ENCODE measurements around the gene AP1M1. TPM values are rescaled to one million over a fixed set of nuclear protein-coding genes. Genes with fewer than 3 reads are reported as not detected.

The AP1M1 gene
- total RNA-seq, 2 donors from 2014 or later = 112 TPM

GRCh38 chr19:16257509-16258002 lies 59.8 kb downstream of the AP1M1 start:
- DNase-seq (no peak), ATAC-seq (replicated peaks in 1 of 2) (no peak)
- Mint-ChIP-seq H3K9me3 (no peaks in the 10 kb centered on the region), H3K4me1 (ENCODE audit: low read depth) (peaks cover 26% of the 10 kb centered on the region), H3K27me3 (ENCODE audit: low read depth) (peaks cover 8% of the 10 kb centered on the region), H3K36me3 (ENCODE audit: insufficient read depth in 2 of 2) (no peaks in the 10 kb centered on the region), H3K4me3 (no peak overlapping the region), H3K27ac (no peak overlapping the region)

GRCh38 chr19:16258440-16258903 lies 60.8 kb downstream of the AP1M1 start:
- H3K9me3 Mint-ChIP-seq = no peaks in the 10 kb centered on the region
- no peak overlapping the region for H3K4me3 Mint-ChIP-seq
- H3K27me3 Mint-ChIP-seq (ENCODE audit: low read depth) = peaks cover 11% of the 10 kb centered on the region
- peaks cover 29% of the 10 kb centered on the region for H3K4me1 Mint-ChIP-seq (ENCODE audit: low read depth)
- DNase-seq (no peak), ATAC-seq (replicated peaks in 1 of 2) (no peak)
- no peak overlapping the region for H3K27ac Mint-ChIP-seq
- no peaks in the 10 kb centered on the region for H3K36me3 Mint-ChIP-seq (ENCODE audit: insufficient read depth in 2 of 2)

GRCh38 chr19:16259385-16260159 lies 61.9 kb downstream of the AP1M1 start:
- Mint-ChIP-seq H3K36me3 (ENCODE audit: insufficient read depth in 2 of 2) (no peaks in the 10 kb centered on the region), H3K4me3 (no peak overlapping the region), H3K27me3 (ENCODE audit: low read depth) (peaks cover 11% of the 10 kb centered on the region), H3K4me1 (ENCODE audit: low read depth) (peaks cover 29% of the 10 kb centered on the region), H3K9me3 (no peaks in the 10 kb centered on the region), H3K27ac (no peak overlapping the region)
- ATAC-seq (replicated peaks in 1 of 2) = no peak
- no peak for DNase-seq

- no peak overlapping the region for H3K4me3 Mint-ChIP-seq
- ATAC-seq (replicated peaks in 1 of 2) (no peak), DNase-seq (no peak)
- no peaks in the 10 kb centered on the region for H3K36me3 Mint-ChIP-seq (ENCODE audit: insufficient read depth in 2 of 2)
- peaks cover 17% of the 10 kb centered on the region for H3K27me3 Mint-ChIP-seq (ENCODE audit: low read depth)
- no peaks in the 10 kb centered on the region for H3K9me3 Mint-ChIP-seq
- H3K27ac Mint-ChIP-seq = no peak overlapping the region
- H3K4me1 Mint-ChIP-seq (ENCODE audit: low read depth) = peaks cover 36% of the 10 kb centered on the region
Measured at GRCh38 chr19:16260160-16260811, 62.6 kb downstream of the AP1M1 start.

- H3K36me3 Mint-ChIP-seq (ENCODE audit: insufficient read depth in 2 of 2) = no peaks in the 10 kb centered on the region
- no peak overlapping the region for H3K27ac Mint-ChIP-seq
- peaks cover 22% of the 10 kb centered on the region for H3K27me3 Mint-ChIP-seq (ENCODE audit: low read depth)
- DNase-seq (no peak), ATAC-seq (replicated peaks in 1 of 2) (no peak)
- H3K4me1 Mint-ChIP-seq (ENCODE audit: low read depth) = peaks cover 37% of the 10 kb centered on the region
- H3K4me3 Mint-ChIP-seq = no peak overlapping the region
- H3K9me3 Mint-ChIP-seq = no peaks in the 10 kb centered on the region
Measured at GRCh38 chr19:16260812-16261161, 63.1 kb downstream of the AP1M1 start.

- H3K27ac Mint-ChIP-seq = no peak overlapping the region
- peak overlapping the region; percentile 13 to 22 for H3K4me3 Mint-ChIP-seq
- ATAC-seq (replicated peaks in 1 of 2) (no peak), DNase-seq (no peak)
- H3K36me3 Mint-ChIP-seq (ENCODE audit: insufficient read depth in 2 of 2) = peaks cover 0 to 1% of the 10 kb centered on the region in 2 donors
- H3K27me3 Mint-ChIP-seq (ENCODE audit: low read depth) = peaks cover 29% of the 10 kb centered on the region
- no peaks in the 10 kb centered on the region for H3K9me3 Mint-ChIP-seq
- peaks cover 47% of the 10 kb centered on the region for H3K4me1 Mint-ChIP-seq (ENCODE audit: low read depth)
Measured at GRCh38 chr19:16261584-16262368, 64.1 kb downstream of the AP1M1 start.

GRCh38 chr19:16262618-16263017 lies 64.9 kb downstream of the AP1M1 start:
- peaks cover 0 to 1% of the 10 kb centered on the region in 2 donors for H3K36me3 Mint-ChIP-seq (ENCODE audit: insufficient read depth in 2 of 2)
- peaks cover 54% of the 10 kb centered on the region for H3K4me1 Mint-ChIP-seq (ENCODE audit: low read depth)
- no peak for ATAC-seq (replicated peaks in 1 of 2)
- peaks cover 37% of the 10 kb centered on the region for H3K27me3 Mint-ChIP-seq (ENCODE audit: low read depth)
- H3K4me3 Mint-ChIP-seq = peak overlapping the region in 1 of 2 donors; percentile 24
- no peak for DNase-seq
- no peak overlapping the region for H3K27ac Mint-ChIP-seq
- H3K9me3 Mint-ChIP-seq = no peaks in the 10 kb centered on the region

GRCh38 chr19:16263141-16263761 lies 65.5 kb downstream of the AP1M1 start:
- Mint-ChIP-seq H3K4me3 (no peak overlapping the region), H3K27me3 (ENCODE audit: low read depth) (peaks cover 39% of the 10 kb centered on the region), H3K27ac (no peak overlapping the region), H3K9me3 (no peaks in the 10 kb centered on the region), H3K36me3 (ENCODE audit: insufficient read depth in 2 of 2) (peaks cover 0 to 1% of the 10 kb centered on the region in 2 donors), H3K4me1 (ENCODE audit: low read depth) (peaks cover 56% of the 10 kb centered on the region)
- no peak for DNase-seq
- no peak for ATAC-seq (replicated peaks in 1 of 2)

GRCh38 chr19:16265205-16265604 lies 67.5 kb downstream of the AP1M1 start:
- Mint-ChIP-seq H3K4me1 (ENCODE audit: low read depth) (peaks cover 66% of the 10 kb centered on the region), H3K9me3 (no peaks in the 10 kb centered on the region), H3K4me3 (no peak overlapping the region), H3K27ac (no peak overlapping the region), H3K27me3 (ENCODE audit: low read depth) (peaks cover 39% of the 10 kb centered on the region), H3K36me3 (ENCODE audit: insufficient read depth in 2 of 2) (peaks cover 0 to 1% of the 10 kb centered on the region in 2 donors)
- DNase-seq = no peak
- ATAC-seq (replicated peaks in 1 of 2) = no peak

GRCh38 chr19:16265890-16266585 lies 68.3 kb downstream of the AP1M1 start:
- Mint-ChIP-seq H3K4me3 (peak overlapping the region in 1 of 2 donors; percentile 19), H3K36me3 (ENCODE audit: insufficient read depth in 2 of 2) (peaks cover 0 to 1% of the 10 kb centered on the region in 2 donors), H3K27ac (no peak overlapping the region), H3K4me1 (ENCODE audit: low read depth) (peaks cover 62% of the 10 kb centered on the region), H3K9me3 (no peaks in the 10 kb centered on the region), H3K27me3 (ENCODE audit: low read depth) (peaks cover 37% of the 10 kb centered on the region)
- DNase-seq (no peak), ATAC-seq (replicated peaks in 1 of 2) (no peak)

GRCh38 chr19:16266586-16266942 lies 68.9 kb downstream of the AP1M1 start:
- peak overlapping the region; percentile 15 to 19 for H3K4me3 Mint-ChIP-seq
- peak; percentile 44 to 65 for DNase-seq
- peaks cover 32% of the 10 kb centered on the region for H3K27me3 Mint-ChIP-seq (ENCODE audit: low read depth)
- ATAC-seq (replicated peaks in 1 of 2) = peak; percentile 68 to 80
- H3K36me3 Mint-ChIP-seq (ENCODE audit: insufficient read depth in 2 of 2) = peaks cover 0 to 1% of the 10 kb centered on the region in 2 donors
- H3K27ac Mint-ChIP-seq = no peak overlapping the region
- H3K4me1 Mint-ChIP-seq (ENCODE audit: low read depth) = peaks cover 57% of the 10 kb centered on the region
- H3K9me3 Mint-ChIP-seq = no peaks in the 10 kb centered on the region

- ATAC-seq (replicated peaks in 1 of 2) (no peak), DNase-seq (peak; percentile 17 to 45)
- H3K9me3 Mint-ChIP-seq = no peaks in the 10 kb centered on the region
- H3K4me1 Mint-ChIP-seq (ENCODE audit: low read depth) = peaks cover 45% of the 10 kb centered on the region
- H3K36me3 Mint-ChIP-seq (ENCODE audit: insufficient read depth in 2 of 2) = peaks cover 0 to 1% of the 10 kb centered on the region in 2 donors
- H3K4me3 Mint-ChIP-seq = no peak overlapping the region
- H3K27me3 Mint-ChIP-seq (ENCODE audit: low read depth) = peaks cover 27% of the 10 kb centered on the region
- no peak overlapping the region for H3K27ac Mint-ChIP-seq
Measured at GRCh38 chr19:16268676-16269319, 71.1 kb downstream of the AP1M1 start.
